ENCODE measurements around the gene MRGPRX2.

DNA sequence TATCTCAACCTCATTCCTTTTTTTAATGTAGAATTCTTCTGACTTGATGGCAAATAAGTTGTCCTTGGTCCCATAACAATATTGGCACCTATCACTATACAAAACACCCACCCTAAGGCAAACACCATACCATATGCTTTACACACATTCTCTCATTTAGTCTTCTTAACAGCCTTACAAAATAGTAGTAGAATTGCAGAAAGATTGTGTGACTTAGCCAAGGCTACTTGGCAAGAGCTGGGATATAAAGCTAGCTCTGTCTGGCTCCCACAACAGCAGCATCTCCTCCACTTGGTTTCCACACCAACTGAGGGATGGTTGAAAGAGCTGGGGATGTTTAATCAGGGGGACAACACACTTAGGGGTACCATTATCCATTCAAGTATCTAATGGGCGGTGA lies 46.6 kb upstream of the MRGPRX2 start:
- TF ChIP-seq, protein P1, sequence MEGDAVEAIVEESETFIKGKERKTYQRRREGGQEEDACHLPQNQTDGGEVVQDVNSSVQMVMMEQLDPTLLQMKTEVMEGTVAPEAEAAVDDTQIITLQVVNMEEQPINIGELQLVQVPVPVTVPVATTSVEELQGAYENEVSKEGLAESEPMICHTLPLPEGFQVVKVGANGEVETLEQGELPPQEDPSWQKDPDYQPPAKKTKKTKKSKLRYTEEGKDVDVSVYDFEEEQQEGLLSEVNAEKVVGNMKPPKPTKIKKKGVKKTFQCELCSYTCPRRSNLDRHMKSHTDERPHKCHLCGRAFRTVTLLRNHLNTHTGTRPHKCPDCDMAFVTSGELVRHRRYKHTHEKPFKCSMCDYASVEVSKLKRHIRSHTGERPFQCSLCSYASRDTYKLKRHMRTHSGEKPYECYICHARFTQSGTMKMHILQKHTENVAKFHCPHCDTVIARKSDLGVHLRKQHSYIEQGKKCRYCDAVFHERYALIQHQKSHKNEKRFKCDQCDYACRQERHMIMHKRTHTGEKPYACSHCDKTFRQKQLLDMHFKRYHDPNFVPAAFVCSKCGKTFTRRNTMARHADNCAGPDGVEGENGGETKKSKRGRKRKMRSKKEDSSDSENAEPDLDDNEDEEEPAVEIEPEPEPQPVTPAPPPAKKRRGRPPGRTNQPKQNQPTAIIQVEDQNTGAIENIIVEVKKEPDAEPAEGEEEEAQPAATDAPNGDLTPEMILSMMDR (IDR thresholded peaks at IDR 0.05; ENCODE audit: poor library complexity, severe bottlenecking) = no peak
- TF ChIP-seq, protein P2, sequence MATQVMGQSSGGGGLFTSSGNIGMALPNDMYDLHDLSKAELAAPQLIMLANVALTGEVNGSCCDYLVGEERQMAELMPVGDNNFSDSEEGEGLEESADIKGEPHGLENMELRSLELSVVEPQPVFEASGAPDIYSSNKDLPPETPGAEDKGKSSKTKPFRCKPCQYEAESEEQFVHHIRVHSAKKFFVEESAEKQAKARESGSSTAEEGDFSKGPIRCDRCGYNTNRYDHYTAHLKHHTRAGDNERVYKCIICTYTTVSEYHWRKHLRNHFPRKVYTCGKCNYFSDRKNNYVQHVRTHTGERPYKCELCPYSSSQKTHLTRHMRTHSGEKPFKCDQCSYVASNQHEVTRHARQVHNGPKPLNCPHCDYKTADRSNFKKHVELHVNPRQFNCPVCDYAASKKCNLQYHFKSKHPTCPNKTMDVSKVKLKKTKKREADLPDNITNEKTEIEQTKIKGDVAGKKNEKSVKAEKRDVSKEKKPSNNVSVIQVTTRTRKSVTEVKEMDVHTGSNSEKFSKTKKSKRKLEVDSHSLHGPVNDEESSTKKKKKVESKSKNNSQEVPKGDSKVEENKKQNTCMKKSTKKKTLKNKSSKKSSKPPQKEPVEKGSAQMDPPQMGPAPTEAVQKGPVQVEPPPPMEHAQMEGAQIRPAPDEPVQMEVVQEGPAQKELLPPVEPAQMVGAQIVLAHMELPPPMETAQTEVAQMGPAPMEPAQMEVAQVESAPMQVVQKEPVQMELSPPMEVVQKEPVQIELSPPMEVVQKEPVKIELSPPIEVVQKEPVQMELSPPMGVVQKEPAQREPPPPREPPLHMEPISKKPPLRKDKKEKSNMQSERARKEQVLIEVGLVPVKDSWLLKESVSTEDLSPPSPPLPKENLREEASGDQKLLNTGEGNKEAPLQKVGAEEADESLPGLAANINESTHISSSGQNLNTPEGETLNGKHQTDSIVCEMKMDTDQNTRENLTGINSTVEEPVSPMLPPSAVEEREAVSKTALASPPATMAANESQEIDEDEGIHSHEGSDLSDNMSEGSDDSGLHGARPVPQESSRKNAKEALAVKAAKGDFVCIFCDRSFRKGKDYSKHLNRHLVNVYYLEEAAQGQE (IDR thresholded peaks at IDR 0.05; ENCODE audit: borderline replicate concordance) = no peak
- TF ChIP-seq POLR2AphosphoS5 (IDR thresholded peaks at IDR 0.05) (no peak), MXI1 (conservative IDR thresholded peaks at IDR 0.05; ENCODE audit: poor library complexity, severe bottlenecking) (no peak), TAF1 (IDR thresholded peaks at IDR 0.05; ENCODE audit: low read depth) (no peak), SMC3 (conservative IDR thresholded peaks at IDR 0.05; ENCODE audit: poor library complexity) (no peak), EP300 (conservative IDR thresholded peaks at IDR 0.05; ENCODE audit: poor library complexity, severe bottlenecking) (no peak), EZH2 (IDR thresholded peaks at IDR 0.05; ENCODE audit: borderline replicate concordance, insufficient read depth, low read length, poor library complexity, severe bottlenecking) (no peak)

Measured in neural cell (in vitro differentiated cells).